ENCODE results near the gene TMEM116.

DNA sequence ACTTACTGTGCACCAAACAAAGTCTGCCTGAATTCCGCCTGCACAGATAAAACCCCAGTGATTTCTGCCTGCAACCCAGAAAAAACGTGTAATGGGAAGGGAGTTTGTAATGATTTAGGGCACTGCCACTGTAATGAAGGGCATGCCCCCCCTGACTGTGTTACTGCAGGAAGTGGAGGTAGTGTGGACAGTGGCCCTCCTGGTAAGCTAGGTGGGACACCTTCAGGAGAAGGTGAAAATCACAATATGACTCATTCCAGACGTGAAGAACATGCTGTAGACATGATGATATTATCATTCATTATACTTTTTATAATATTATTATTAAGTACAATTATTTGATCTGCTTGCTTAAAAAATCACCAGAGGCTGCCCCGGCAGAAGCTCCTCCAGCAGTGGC, 111.8 kb downstream of the TMEM116 start:
- TF ChIP-seq, protein P1, sequence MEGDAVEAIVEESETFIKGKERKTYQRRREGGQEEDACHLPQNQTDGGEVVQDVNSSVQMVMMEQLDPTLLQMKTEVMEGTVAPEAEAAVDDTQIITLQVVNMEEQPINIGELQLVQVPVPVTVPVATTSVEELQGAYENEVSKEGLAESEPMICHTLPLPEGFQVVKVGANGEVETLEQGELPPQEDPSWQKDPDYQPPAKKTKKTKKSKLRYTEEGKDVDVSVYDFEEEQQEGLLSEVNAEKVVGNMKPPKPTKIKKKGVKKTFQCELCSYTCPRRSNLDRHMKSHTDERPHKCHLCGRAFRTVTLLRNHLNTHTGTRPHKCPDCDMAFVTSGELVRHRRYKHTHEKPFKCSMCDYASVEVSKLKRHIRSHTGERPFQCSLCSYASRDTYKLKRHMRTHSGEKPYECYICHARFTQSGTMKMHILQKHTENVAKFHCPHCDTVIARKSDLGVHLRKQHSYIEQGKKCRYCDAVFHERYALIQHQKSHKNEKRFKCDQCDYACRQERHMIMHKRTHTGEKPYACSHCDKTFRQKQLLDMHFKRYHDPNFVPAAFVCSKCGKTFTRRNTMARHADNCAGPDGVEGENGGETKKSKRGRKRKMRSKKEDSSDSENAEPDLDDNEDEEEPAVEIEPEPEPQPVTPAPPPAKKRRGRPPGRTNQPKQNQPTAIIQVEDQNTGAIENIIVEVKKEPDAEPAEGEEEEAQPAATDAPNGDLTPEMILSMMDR (IDR thresholded peaks at IDR 0.05; ENCODE audit: low read length): no peak
- no peak for TF ChIP-seq EZH2 (IDR thresholded peaks at IDR 0.05; ENCODE audit: borderline replicate concordance, low read length)
